Activated CD4-positive, CD25-positive, alpha-beta regulatory T cell treated with anti-CD3 and anti-CD28 coated beads, Interleukin-2, amount 50 U/mL, for 16 hours (primary cell): ENCODE measurements around the gene MAPKAPK3.
A peak's percentile ranks its signal among the peaks of the same experiment; 100 is the strongest.

Experiments
- DNase-seq: peaks from one replicate; pipeline ENCODE4 v3.0.0-alpha.2; 2020; ENCODE audit warnings: low read depth, low spot score

Gene MAPKAPK3

GRCh38 chr3:50617096-50617791 is at the start of gene MAPKAPK3:
TSS of gene MAPKAPK3 (plus strand) at chr3:50617151. CDS start at chr3:50617566, 415 bp downstream.
- no peak for DNase-seq

- peak; percentile 90 for DNase-seq
Observed at GRCh38 chr3:50567386-50568167, 49.4 kb upstream of the MAPKAPK3 start, which contains the start of gene C3orf18. TSS of gene C3orf18 (minus strand) at chr3:50567747. CDS start at chr3:50565699, 2,048 bp downstream.

GRCh38 chr3:50568947-50569749 is 47.8 kb upstream of the MAPKAPK3 start, which contains the start of gene HEMK1:
TSS of gene HEMK1 (plus strand) at chr3:50569522. CDS start at chr3:50571105, 1,583 bp downstream.
- DNase-seq: peak; percentile 80

GRCh38 chr3:50570508-50571279 is 46.3 kb upstream of the MAPKAPK3 start:
- no peak for DNase-seq

GRCh38 chr3:50571486-50571885 is 45.5 kb upstream of the MAPKAPK3 start:
- DNase-seq: no peak

GRCh38 chr3:50572158-50572557 is 44.8 kb upstream of the MAPKAPK3 start:
- DNase-seq: peak; percentile 66

GRCh38 chr3:50572801-50573371 is 44.1 kb upstream of the MAPKAPK3 start:
- no peak for DNase-seq

GRCh38 chr3:50573566-50574443 is 43.1 kb upstream of the MAPKAPK3 start:
- DNase-seq: peak; percentile 55

GRCh38 chr3:50574444-50574831 is 42.5 kb upstream of the MAPKAPK3 start:
- no peak for DNase-seq

- DNase-seq: no peak
Observed at GRCh38 chr3:50575372-50575771, 41.6 kb upstream of the MAPKAPK3 start.

GRCh38 chr3:50577348-50577747 is 39.6 kb upstream of the MAPKAPK3 start:
- DNase-seq: no peak

- no peak for DNase-seq
Observed at GRCh38 chr3:50580683-50581458, 36.1 kb upstream of the MAPKAPK3 start.

GRCh38 chr3:50581459-50581842 is 35.5 kb upstream of the MAPKAPK3 start:
- DNase-seq: no peak

GRCh38 chr3:50582083-50582482 is 34.9 kb upstream of the MAPKAPK3 start:
- DNase-seq: no peak

GRCh38 chr3:50583897-50584296 is 33.1 kb upstream of the MAPKAPK3 start:
- DNase-seq: no peak

GRCh38 chr3:50584391-50584790 is 32.6 kb upstream of the MAPKAPK3 start:
- no peak for DNase-seq

- DNase-seq: no peak
Observed at GRCh38 chr3:50585919-50586762, 30.8 kb upstream of the MAPKAPK3 start.

- DNase-seq: no peak
Observed at GRCh38 chr3:50586763-50587070, 30.2 kb upstream of the MAPKAPK3 start.
